ENCODE measurements around the gene GNGT2.
"Not testable (repeated sequence)": the region's sequence is repeated elsewhere in the genome, so short reads cannot be mapped to it uniquely, and the experiment has no call there.

GNGT2 gene

DNA sequence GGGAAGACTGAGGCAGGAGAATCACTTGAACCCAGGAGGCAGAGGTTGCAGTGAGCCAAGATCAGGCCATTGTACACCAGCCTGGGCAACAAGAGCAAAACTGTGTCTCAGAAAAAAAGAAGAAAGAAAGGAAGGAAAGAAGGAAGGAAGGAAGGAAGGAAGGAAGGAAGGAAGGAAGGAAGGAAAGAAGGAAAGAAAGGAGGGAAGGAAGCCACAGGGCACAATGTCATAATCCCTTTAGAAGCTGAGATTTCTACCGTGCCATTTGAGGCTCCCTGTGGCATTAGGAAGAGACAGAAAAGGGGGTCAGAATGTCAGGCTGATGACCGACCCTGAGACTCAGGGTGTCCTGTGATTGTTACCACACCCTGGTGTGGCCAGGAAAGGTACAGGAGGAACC lies 6.6 kb downstream of the GNGT2 start:
- no peak for FAIRE-seq

DNA sequence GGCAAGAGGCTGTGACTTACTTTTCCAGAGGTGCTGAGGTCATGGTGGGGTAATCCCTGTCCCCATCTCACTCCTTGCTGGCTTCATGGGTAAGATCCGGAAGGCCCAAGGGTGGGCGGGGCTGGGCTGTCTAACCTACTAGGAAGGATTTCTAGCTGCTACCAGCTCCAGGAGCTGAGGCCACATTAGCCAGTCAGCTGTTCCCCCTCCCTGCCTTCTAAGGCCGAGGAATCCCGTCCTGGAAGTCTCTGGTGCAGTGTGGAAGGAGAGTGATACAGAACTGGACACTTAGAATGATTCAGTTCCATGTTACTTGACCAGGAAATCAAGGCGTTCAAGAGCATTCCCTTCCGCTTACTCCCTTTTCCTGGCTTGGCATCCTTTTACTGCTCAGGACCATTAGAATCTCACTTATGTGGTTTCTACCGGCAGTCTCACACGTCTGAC lies 8.9 kb downstream of the GNGT2 start:
- FAIRE-seq = no peak

DNA sequence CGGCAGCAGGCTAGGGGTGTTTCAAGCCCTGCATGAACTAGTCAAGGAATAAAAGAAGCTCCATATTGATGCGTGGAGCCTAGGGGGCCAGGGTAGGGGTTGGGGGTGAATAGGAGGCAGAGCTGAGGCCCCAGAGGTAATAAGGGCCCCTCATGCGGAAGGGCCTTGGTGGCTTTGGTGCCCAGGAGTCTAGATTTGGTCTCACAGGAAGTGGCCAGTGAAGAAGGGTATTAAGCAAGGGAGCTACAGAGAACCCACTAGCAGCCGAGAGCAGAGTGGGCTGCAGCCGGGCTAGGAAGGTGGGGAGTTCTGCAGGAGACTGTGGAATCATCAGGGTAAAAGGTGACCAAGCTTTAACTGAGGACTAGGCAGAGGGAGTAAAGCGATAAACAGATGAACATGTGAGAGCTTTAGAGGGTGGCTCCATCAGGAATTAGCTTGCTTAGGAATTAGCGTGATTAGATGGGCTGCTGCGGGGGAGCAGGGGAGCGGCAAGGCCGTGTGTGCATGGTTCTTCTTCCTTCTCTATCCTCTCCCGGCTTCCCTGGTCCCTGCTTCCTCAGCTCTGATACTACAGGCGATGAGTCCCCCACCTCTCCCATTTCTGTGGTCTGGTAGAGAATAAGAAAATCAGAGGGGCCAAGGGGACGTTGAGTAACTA lies 9.8 kb downstream of the GNGT2 start:
- no peak for FAIRE-seq

DNA sequence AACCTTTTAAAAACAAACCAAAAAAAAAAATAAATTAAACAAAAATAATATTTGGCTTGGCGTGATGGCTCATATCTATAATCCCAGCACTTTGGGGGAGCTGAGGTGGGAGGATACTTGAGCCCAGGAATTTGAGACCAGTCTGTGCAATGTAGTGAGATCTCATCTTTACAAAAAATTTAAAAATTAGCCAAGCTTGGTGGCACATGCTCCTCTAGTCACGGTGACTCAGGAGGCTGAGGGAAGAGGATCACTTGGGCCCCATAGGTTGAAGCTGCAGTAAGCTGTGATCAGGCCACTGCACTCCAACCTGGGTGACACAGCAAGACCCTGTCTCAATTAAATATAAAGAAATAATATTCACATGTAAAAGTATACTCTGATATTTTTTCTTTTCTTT lies 12.2 kb downstream of the GNGT2 start:
- no peak for FAIRE-seq

DNA sequence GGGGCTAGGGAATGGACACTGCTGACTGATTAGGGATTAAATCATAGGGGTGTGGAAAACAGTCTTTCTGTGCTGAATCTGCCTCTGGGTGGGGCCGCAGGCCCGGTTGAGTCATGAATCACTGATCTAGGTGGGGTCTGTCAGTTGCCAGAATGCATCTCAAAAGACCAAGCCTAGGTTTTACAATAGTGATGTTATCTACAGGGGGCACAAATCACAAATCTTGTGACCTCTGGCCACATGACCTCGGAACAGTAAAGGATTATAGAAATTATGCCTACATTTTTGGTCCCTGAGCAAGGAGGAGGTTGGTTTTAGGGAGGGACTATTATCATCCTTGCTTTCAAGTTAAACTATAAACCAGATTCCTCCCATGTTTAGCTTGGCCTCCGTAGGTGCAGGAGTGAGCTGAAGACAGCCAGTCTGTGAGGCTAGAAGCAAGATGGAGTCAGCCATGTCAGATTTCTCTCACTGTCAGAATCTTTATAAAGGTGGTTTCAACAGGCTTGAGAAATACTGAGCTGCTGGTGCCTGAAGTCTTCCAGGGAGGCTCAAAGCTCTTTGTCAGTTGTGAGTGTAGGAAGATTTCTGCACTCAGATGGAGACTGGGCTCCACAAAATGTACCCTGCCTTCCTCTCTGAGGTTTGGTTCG lies 12.9 kb downstream of the GNGT2 start:
- FAIRE-seq = no peak

DNA sequence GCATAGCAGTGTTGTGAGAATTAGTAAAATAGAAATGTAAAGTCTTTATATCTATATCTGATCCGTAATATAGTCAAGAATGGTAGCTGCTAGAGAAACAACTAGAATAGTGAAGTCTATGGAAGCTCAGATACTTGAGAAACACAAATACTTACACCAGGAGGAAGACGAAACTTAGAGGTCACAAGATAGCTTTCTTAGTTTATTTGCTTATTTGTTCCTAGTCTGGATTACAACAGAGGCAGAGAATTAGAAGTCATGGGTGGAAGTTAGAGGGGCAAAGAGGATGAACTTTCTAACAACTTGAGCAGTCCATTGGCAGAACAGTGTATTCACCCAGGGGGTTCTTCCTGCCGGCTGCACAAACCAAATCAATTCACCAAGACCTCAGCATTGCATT lies 13.9 kb downstream of the GNGT2 start:
- no peak for FAIRE-seq

DNA sequence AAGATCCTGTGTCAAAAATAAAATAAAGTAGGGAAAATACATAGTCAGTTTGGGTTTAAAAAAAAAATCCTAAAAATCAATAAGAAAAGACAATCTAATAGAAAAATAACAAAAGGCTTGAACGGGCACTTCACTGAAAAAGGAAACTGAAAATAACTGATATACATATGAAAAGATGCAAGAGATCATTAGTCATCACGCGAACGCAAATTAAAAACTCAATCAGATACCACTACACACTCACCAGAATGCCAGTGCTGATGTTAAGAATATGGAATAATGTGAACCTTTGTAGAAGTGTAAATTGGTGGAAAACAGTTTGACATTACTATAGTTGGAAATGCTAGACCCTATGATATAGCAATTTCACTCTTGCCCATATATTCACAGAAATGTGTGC lies 14.6 kb downstream of the GNGT2 start:
- no peak for FAIRE-seq

DNA sequence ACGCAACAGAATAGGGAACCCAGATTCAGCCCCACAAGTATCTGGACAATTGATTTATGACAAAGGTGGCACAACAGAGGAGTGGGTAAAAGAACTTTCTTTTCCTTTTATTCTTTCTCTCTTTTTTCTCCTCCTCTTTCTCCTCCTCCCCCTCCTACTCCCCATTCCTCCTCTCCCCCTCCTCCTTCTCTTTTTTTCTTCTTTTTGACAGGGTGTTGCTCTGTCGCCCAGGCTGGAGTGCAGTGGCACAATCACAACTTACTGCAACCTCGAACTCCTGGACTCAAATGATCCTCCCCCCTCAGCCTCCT lies 16.1 kb downstream of the GNGT2 start:
- FAIRE-seq = no peak

DNA sequence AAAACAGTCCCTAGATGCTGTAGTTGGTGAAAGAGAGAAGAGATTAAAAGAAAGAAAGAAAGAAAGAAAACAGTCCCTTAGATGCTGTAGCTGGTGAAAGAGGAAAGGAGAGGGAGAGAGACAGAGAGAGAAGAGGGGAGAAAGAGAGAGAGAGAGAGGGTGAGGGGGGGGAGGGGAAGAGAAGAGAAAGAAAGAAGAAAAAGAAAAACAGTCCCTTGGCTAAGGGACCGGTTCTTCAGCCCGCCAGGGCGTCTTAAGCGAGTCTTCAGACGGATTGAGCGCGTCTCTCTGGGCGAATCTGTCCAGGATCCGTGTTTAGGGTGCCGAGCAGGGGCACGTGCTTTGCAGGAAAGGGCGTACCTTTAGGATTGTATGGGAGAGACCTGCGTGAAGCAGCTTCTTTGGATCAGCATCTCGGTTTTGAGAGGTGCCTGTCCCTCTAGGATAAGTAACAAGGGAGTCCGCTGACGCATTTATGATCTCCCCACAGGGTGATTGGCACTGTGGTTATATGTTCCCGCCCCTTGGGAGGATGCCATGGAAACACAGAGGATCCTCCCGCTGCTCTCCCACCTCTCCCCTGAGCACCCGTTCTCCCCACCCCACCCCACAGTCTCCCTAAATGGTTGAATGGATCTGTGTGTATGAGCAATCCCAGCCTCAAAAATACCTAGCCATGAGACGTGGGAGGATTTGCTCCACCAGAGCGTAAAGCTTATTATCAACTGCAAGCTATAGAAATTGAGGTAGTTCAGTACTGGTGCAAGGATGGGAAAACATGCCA lies 16.7 kb downstream of the GNGT2 start:
- no peak for FAIRE-seq

DNA sequence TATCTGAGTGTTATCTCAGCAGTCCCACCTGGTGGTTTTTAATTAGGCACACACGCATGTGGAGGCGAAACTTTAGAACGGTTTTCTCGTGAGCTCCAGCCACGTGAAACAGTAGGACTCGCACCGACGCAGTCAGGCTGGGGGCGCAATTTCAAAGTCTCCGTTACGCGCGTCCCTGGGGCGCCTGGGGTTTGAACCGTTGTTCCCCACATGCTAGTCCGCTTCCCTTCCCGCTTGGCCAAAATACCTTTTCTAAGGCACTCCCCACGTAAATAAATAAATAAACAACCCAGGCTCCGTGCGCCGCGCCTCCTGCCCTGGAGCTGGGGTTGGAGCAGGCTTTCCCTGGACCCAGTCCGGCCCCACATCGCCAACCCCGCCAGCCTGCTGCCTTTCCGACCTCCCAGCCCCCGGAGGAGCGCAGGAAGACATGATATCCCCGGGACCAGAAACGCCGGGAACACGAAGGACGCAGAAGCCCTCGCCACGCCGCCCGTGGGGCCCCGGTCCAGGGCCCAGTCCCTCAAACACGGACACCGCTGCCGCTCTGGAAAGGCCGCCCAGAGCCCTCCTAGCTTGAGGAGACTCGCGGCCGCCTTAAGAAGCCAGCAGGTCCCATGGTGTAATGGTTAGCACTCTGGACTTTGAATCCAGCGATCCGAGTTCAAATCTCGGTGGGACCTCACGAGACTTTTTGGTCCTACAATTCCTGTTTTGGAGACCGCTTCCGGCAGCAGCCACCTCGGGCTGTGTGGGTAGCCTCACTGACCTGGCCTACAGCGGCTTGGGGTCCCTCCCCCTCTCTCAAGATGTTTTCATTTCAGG lies 18.2 kb downstream of the GNGT2 start:
- FAIRE-seq = no peak

DNA sequence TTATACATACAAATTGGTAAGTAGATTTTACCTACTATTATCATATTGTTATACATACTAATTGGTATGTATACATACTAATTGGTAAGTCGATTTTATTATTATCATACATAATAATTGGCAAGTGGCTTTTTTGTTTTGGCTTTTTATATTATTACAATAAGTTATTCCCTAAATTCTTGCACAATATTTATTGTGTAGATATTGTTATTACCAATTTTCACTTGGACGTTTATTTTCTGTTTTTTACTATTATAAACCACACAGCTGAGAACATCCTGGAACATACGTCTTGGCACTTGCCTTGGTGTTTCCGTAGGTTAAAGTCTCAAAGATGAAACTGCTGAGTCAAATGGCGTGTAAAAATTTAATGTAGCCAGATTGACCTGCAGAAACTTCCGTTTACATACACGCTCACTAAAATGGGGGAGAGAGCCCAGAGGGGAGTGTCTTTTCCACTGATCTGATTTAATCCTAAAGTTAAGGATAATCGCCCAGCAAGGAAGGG lies 18.9 kb downstream of the GNGT2 start:
- FAIRE-seq = no peak

DNA sequence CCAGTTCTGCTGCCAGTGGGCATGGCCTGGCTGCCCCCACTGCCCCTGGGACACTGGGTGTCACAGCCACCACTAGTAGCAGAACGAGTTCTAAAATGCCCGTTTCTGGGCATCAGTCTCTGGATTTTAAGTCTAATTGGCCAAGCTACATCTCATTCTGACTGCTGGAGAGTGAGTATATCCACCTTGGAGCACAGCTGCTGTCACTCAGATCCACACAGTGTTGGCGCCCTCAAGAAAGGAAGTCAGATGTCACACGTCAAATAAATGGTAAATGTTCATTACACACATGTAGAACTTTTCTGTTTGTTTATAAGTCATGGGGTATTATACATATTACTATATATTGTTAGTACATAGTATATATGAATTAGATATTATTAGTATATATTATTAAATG lies 19.4 kb downstream of the GNGT2 start:
- no peak for FAIRE-seq

DNA sequence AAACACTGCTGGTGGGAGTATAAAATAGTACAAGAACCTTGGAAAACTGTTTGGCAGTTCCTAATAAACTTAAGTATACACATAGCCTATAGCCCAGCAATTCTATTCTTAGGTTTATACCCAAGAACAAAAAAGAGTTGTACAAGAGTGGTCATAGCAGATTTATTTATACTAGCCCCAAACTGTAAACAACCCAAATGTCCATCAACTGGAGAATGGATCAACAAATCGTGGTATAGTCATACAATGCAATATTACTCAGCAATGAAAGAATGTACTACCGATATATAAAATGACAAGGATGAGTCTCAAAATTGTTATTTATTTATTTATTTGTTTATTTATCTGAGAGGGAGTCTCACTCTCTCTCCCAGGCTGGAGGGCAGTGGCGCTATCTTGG lies 23.1 kb downstream of the GNGT2 start:
- FAIRE-seq = no peak

DNA sequence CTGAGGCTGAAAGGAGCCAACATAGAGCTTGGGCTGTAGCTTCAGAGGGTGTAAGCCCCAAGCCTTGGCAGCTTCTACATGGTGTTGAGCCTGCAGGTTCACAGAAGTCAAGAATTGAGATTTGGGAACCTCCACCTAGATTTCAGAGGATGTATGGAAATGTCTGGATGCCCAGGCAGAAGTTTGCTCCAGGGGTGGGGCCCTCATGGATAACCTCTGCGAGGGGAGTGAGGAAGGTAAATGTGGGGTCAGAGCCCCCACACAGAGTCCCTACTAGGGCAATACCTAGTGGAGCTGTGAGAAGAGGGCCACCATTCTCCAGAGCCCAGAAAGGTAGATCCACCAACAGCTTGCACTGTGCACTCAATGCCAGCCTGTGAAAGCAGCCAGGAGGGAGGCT lies 25.0 kb downstream of the GNGT2 start:
- not testable (repeated sequence) for FAIRE-seq

DNA sequence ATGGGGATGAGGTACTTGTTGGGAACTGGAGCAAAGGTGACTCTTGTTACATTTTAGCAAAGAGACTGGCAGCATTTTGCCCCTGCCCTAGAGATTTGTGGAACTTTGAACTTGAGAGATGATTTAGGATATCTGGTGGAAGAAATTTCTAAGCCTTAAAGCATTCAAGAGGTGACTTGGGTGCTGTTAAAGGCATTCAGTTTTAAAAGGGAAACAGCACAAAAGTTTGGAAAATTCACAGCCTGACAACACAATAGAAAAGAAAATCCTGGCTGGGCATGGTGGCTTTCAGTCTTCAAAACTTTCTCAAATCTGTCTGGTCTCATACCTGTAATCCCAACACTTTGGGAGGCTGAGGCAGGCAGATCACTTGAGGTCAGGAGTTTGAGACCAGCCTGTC lies 25.9 kb downstream of the GNGT2 start:
- FAIRE-seq = not testable (repeated sequence)

DNA sequence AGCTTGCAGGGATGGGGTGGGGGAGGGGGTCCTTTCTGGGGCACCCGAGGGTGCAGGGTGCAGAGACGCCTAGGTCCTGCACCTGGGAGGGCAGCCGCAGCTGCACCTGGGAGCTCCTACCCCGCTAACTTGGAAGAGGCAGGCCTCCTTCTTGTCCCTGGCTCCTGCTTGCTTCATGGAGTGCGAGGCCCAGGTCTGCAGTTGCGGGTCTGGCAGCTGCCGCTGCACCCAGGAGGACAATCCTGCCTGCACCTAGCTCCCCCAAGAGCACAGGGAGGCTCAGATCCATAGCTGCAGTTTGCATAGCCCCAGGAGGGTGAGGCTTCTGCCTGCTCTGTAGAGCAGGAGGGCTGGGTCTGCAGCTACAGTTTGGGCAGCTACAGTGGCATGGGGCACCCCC lies 26.6 kb downstream of the GNGT2 start:
- no peak for FAIRE-seq

DNA sequence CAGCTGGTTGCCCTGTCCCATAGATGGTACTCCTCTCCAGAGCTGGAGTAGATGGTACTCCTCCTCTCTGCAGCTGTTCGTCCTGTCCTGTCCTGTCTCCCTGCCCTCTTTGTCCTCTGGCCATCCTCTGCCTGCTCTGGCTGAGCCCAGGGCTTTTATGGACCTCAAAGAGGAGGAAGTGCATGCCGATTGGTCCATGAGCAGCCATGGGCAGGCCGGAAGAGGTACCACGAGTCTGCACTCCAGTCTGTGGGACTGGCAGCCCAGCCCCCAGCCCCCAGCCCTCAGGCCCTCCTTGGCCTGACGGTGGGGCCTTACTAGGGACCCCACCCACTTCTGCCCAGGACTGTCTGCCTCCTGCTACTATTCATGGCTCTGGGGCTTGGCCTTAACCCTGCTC lies 27.0 kb downstream of the GNGT2 start:
- FAIRE-seq = no peak

DNA sequence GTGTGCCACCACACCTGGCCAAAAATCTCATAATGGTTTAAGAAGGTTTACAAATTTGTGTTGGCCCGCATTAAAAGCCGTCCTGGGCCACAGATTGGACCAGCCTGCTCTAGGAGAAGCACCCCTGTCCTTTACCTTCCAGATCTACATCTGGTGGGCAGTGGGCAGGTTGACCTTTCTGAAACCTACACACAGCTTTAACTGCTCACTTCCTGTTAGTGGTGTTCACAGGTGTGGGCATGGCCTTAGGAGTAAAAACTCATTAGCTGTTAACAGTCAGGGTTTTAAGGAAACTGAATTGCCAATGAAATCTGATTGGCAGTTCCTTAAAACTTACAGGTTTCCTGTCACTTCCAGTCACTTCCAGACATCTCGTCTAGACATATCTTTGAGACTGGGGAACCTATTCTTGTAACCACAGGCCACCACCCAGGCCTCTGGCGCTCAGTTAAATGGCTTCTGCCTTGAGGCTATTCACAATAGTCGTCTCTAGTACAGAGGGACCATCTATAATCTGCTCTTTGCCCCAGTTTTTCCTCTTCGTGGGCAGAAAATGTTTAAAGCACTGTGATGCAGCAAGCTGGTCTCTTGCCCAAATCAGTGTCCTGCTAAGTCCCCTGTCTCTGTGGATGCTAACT lies 29.3 kb downstream of the GNGT2 start:
- no peak for FAIRE-seq

DNA sequence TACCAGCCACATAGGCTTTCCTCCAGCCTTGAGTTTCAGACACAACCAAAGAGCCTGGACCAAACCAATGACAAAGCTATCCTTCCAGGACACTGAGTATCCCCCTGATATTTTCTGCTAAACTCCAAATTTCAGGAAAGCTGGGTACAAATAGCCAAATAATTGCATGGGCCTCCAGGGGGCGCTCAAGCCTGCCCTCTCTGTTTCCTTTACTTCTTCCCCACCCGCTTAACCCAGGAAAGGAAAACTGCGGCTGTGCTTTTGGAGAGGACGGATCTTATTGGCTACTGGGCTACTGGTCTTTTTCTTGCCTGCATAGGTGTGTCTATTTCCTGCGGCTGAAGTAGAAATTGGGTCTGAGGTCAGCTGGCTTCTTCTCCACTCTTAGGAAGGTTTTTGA lies 30.1 kb downstream of the GNGT2 start:
- FAIRE-seq = no peak

DNA sequence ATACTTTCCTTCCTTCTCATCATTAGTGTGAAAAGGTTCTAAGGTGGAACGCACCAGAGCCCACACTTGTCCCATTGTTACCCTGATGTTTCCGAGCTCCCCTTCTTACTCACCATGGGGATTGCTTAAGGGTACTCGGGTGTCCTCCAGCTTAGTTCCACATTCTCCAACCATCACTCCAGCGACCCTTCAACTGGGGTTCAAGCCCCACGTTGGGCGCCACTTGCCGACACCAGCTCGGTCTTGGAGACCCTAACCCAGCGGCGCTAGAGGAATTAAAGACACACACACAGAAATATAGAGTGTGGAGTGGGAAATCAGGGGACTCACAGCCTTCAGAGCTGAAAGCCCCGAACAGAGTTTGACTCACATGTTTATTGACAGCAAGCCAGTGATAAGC lies 34.4 kb downstream of the GNGT2 start:
- FAIRE-seq = not testable (repeated sequence)

DNA sequence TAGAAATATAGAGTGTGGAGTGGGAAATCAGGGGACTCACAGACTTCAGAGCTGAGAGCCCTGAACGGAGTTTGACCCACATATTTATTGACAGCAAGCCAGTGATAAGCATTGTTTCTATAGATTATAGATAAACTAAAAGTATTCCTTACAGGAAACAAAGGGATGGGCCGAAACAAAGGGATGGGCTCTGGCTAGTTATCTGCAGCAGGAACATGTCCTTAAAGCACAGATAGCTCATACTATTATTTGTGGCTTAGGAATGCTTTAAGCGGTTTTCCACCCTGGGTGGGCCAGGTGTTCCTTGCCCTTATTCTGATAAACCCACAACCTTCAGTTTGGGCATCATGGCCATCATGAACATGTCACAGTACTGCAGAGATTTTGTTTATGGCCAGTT lies 39.7 kb downstream of the GNGT2 start:
- not testable (repeated sequence) for FAIRE-seq

DNA sequence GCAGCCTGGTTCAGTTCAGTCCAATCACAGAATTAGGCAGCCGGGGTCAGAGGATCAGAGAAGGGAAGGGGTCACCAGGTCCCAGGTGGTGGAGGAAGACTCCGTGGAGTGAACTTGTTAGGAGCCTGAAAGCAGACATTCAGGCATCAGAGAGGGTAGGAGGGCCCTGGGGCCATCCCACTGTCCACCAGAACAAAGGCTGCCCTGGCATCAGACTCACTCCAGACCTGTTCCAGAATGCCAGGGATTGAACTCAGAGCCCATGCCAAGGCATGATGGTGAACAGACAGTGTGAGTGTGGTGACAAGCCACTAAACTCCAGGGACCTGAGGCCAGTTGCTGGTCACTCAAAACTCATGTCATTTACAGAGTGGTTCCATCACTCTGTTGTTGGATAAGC lies 40.2 kb downstream of the GNGT2 start:
- no peak for FAIRE-seq

DNA sequence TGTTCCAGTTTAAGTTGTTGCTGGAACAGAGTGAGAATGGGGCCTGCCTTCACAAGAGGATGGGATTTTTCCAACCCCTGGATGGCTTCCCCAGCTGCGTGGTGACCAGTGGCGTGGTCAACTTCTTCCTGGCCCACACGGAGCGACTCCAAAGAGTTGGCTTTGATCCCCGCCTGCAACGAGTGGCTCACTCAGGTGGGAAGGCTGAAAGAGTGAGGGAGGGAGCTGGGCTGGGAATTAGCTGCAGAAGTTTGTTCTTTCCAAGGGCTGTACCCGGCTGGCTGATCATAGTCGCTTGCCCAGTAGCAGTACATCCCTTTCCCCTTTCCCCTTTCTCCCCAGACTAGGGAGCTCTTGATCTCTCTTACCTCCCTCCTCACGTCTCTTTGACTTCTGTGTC lies 41.7 kb downstream of the GNGT2 start:
- no peak for FAIRE-seq
